Measurements from ENCODE around the gene KCNT2. TPM values are rescaled to one million over a fixed set of nuclear protein-coding genes. Genes with fewer than 3 reads are reported as not detected.

Gene KCNT2
- total and polyA plus RNA-seq, 2 of the 8 experiments (the other 6 are each of a cell fraction or from before 2014, with no cell fraction given) = 2.3 to 10.2 TPM

- no peak overlapping the region for H3K27ac ChIP-seq (ENCODE audit: low read depth, low read length)
- H2BK20ac ChIP-seq (ENCODE audit: low read length) = no peak overlapping the region
- ChIA-PET POLR2A (ENCODE audit: partially characterized antibody) (no interaction called here), CTCF (ENCODE audit: partially characterized antibody) (no interaction called here)
- H2BK12ac ChIP-seq (ENCODE audit: low read depth, low read length) = no peak overlapping the region
- no peak overlapping the region for H4K8ac ChIP-seq (ENCODE audit: extremely low read depth, insufficient read depth, low read length)
- H4K91ac ChIP-seq (replicated peaks; ENCODE audit: insufficient read length, low read length) = no peak overlapping the region
- H4K5ac ChIP-seq (ENCODE audit: insufficient read length, low read depth, low read length) = no peak overlapping the region
- H3K9ac ChIP-seq (replicated peaks in 1 of 4; ENCODE audit: extremely low read depth in 1 of 4, low read depth in 3 of 4, low read length in 3 of 4) = no peak overlapping the region
- no peak overlapping the region for H2AFZ ChIP-seq (ENCODE audit: low read length)
- H3K79me1 ChIP-seq (ENCODE audit: low read depth, low read length) = no peaks in the 10 kb centered on the region; the same call in 1 of the 2 replicates
- no peak overlapping the region for H2BK120ac ChIP-seq (replicated peaks; ENCODE audit: low read depth, low read length)
- no peak for FAIRE-seq
- H4K20me1 ChIP-seq (replicated peaks in 1 of 2; ENCODE audit: control insufficient read depth in 1 of 2, insufficient read depth in 2 of 2, low read length in 2 of 2) = no peaks in the 10 kb centered on the region
- peaks cover 0 to 12% of the 10 kb centered on the region in 2 experiments; a peak in 3 of 4 replicates for H3K9me3 ChIP-seq (ENCODE audit: insufficient read depth in 2 of 2, low read depth in 1 of 2, low read length in 1 of 2)
- peaks cover 0 to 71% of the 10 kb centered on the region in 2 experiments; a peak in 2 of 4 replicates for H3K79me2 ChIP-seq (ENCODE audit: control insufficient read depth in 1 of 2, insufficient read depth in 2 of 2, low read length in 2 of 2)
- no peak overlapping the region for H3K14ac ChIP-seq (ENCODE audit: insufficient read length)
- H3K18ac ChIP-seq (ENCODE audit: extremely low read depth, low read length) = no peak overlapping the region
- no peak overlapping the region for H3K4me2 ChIP-seq (ENCODE audit: insufficient read depth in 1 of 2, low read depth in 2 of 2, low read length in 2 of 2)
- H3K4me3 ChIP-seq (ENCODE audit: extremely low read depth in 1 of 4, insufficient read depth in 2 of 4, low read depth in 3 of 4, low read length in 4 of 4) = no peak overlapping the region
- H3K36me3 ChIP-seq (ENCODE audit: control insufficient read depth in 2 of 4, insufficient read depth in 4 of 4, low read length in 3 of 4) = peaks cover 0 to 12% (median 0%) of the 10 kb centered on the region in 4 experiments; a peak in 4 of 8 replicates
- no peaks in the 10 kb centered on the region for H3K27me3 ChIP-seq (replicated peaks in 1 of 4; ENCODE audit: control insufficient read depth in 3 of 4, extremely low read depth in 1 of 4, insufficient read depth in 3 of 4, low read length in 3 of 4)
- WGBS, 2 experiments (ENCODE audit: extremely low coverage in 1 of 2, insufficient coverage in 1 of 2, insufficient read length in 1 of 2, insufficient replicate concordance in 2 of 2, low coverage in 1 of 2, low lambda C conversion rate in 2 of 2, missing lambda C conversion rate in 1 of 2) = 89% methylated on average over 1 of the region's 1 CpG; no CpG with 5 or more reads in 1 of the 2 experiments
- no peak overlapping the region for H2AK5ac ChIP-seq (ENCODE audit: low read depth, low read length)
- no peak overlapping the region for H2BK5ac ChIP-seq (ENCODE audit: low read depth, low read length)
- no peak overlapping the region for H2BK15ac ChIP-seq (ENCODE audit: low read length)
- peaks cover 0 to under 1% (median 0%) of the 10 kb centered on the region in 4 experiments; a peak in 1 of 7 replicates for H3K4me1 ChIP-seq (replicated peaks in 1 of 4; ENCODE audit: control insufficient read depth in 3 of 4, insufficient read depth in 4 of 4, low read length in 3 of 4)
- H3K23ac ChIP-seq (ENCODE audit: insufficient read length) = no peak overlapping the region
- no peak overlapping the region for H3K4ac ChIP-seq (replicated peaks; ENCODE audit: insufficient read length, low read depth, low read length)
- no peaks in the 10 kb centered on the region for H3K23me2 ChIP-seq (ENCODE audit: low read depth, low read length)
- no peak overlapping the region for H3K56ac ChIP-seq (replicated peaks; ENCODE audit: insufficient read length, low read depth, low read length)
- no peak for DNase-seq (ENCODE audit: low read depth in 1 of 2, low spot score in 2 of 2)
- TF ChIP-seq RFX5 (IDR thresholded peaks at IDR 0.05; ENCODE audit: borderline replicate concordance, low read depth, low read length) = no peak
Measured at GRCh38 chr1:196567238-196567637, 41.0 kb downstream of the KCNT2 start.

Measured in H1 (cell line).